HepG2 (cell line): ENCODE measurements around the gene SECTM1. TPM values are rescaled to one million over a fixed set of nuclear protein-coding genes. Genes with fewer than 3 reads are reported as not detected.

Experiments used
- CBX5 ChIP-seq: sonication (generic); formaldehyde crosslinking; IDR thresholded peaks from 2 replicates; pipeline ENCODE4 v1.4.0; 2020; ENCODE audit warnings: missing genetic modification reagents, borderline replicate concordance
- CEBPZ ChIP-seq: IDR thresholded peaks from 2 replicates; pipeline ENCODE4 v1.6.1; 2012; ENCODE audit warnings: low read length, improper control_type of control experiment
- ESRRA ChIP-seq: sonication (generic); formaldehyde crosslinking; IDR thresholded peaks from 2 replicates; pipeline ENCODE4 v1.5.1; 2020; ENCODE audit warnings: mild to moderate bottlenecking, low read depth, missing genetic modification reagents
- GATA4 ChIP-seq: sonication (generic); IDR thresholded peaks from 2 replicates; pipeline ENCODE4 v1.6.1; 2016; ENCODE audit warnings: antibody characterized with exemption, low read depth, borderline replicate concordance
- HIVEP1 ChIP-seq: sonication (generic); formaldehyde crosslinking; IDR thresholded peaks from 2 replicates; pipeline ENCODE4 v1.4.0; 2020; ENCODE audit warnings: mild to moderate bottlenecking, missing genetic modification reagents
- HMGXB3 ChIP-seq: sonication (generic); formaldehyde crosslinking; IDR thresholded peaks from 2 replicates; pipeline ENCODE4 v1.4.0; 2020; ENCODE audit warnings: missing genetic modification reagents, borderline replicate concordance
- MIXL1 ChIP-seq: IDR thresholded peaks from 2 replicates; pipeline ENCODE4 v1.6.1; 2016
- NONO ChIP-seq, 2 experiments: fragments of 450-650 bp in 1 of 2; sonication (generic) in 1 of 2; formaldehyde crosslinking in 1 of 2; IDR thresholded peaks in 1 of 2; conservative IDR thresholded peaks in 1 of 2; 2 replicates each; pipeline versions ENCODE4 v1.6.1 to v1.8.0; 2017 to 2022; ENCODE audit warnings: mild to moderate bottlenecking in 1 of 2, missing genetic modification reagents in 1 of 2, moderate library complexity in 1 of 2
- SRF ChIP-seq: IDR thresholded peaks from 2 replicates; pipeline ENCODE4 v1.6.1; 2011; ENCODE audit warnings: mild to moderate bottlenecking, low read depth, low read length, moderate library complexity
- TAF1 ChIP-seq: sonication (generic); formaldehyde crosslinking; IDR thresholded peaks from 2 replicates; pipeline ENCODE4 v1.4.0; 2020; ENCODE audit warnings: missing genetic modification reagents
- TCF12 ChIP-seq, 2 experiments: fragments of 450-650 bp in 1 of 2; sonication (generic) in 1 of 2; formaldehyde crosslinking in 1 of 2; IDR thresholded peaks; 2 replicates each; pipeline versions ENCODE4 v1.6.1 to v1.8.0; 2017 to 2022; ENCODE audit warnings: antibody characterized with exemption in 1 of 2, mild to moderate bottlenecking in 1 of 2, missing genetic modification reagents in 1 of 2, moderate library complexity in 1 of 2
- ZBTB46 ChIP-seq: sonication (generic); formaldehyde crosslinking; IDR thresholded peaks from 2 replicates; pipeline ENCODE4 v1.4.0; 2020; ENCODE audit warnings: mild to moderate bottlenecking, missing genetic modification reagents, borderline replicate concordance
- ZBTB8A ChIP-seq: sonication (generic); formaldehyde crosslinking; IDR thresholded peaks from 2 replicates; pipeline ENCODE4 v1.4.0; 2020; ENCODE audit warnings: mild to moderate bottlenecking, low read depth, missing genetic modification reagents, borderline replicate concordance
- ZFP37 ChIP-seq: sonication (generic); formaldehyde crosslinking; IDR thresholded peaks from 2 replicates; pipeline ENCODE4 v1.4.0; 2020; ENCODE audit warnings: missing genetic modification reagents, borderline replicate concordance
- ZNF605 ChIP-seq: sonication (generic); formaldehyde crosslinking; IDR thresholded peaks from 2 replicates; pipeline ENCODE4 v1.8.0; 2022; ENCODE audit warnings: mild to moderate bottlenecking, missing genetic modification reagents
- ZNF782 ChIP-seq: sonication (generic); formaldehyde crosslinking; IDR thresholded peaks from 2 replicates; pipeline ENCODE4 v1.4.0; 2020; ENCODE audit warnings: missing genetic modification reagents, mild to moderate bottlenecking, borderline replicate concordance
- ZNF784 ChIP-seq: sonication (generic); formaldehyde crosslinking; IDR thresholded peaks from 2 replicates; pipeline ENCODE4 v1.5.1; 2020; ENCODE audit warnings: missing genetic modification reagents, mild to moderate bottlenecking, borderline replicate concordance
- polyA plus RNA-seq, 8 experiments: library from polyadenylated mRNA; depleted of rRNA in 3 of 8; stranded (reverse) in 7 of 8; unstranded in 1 of 8; fragments of >200 nt; fragmentation: Illumina TruSeq in 4 of 8; extraction: Trizol in 4 of 8; gene quantifications; 2 replicates each; pipeline versions ENCODE4 v1.2.1 to v1.2.3, GENCODE V29; 2011 to 2016; ENCODE audit warnings: low read depth in 4 of 8, missing spikeins in 1 of 8, mixed read lengths in 1 of 8; ENCODE audit not compliant: insufficient read depth in 1 of 8
- total RNA-seq, 5 experiments: library from RNA; depleted of rRNA; stranded (reverse); fragments of >200 nt; fragmentation: Illumina TruSeq; extraction: Trizol; gene quantifications; 2 replicates each; pipeline ENCODE4 v1.2.3, GENCODE V29; 2016; ENCODE audit warnings: low read depth in 1 of 5

SECTM1 gene
- total and polyA plus RNA-seq, 2 of the 13 experiments (the other 11 are each of a cell fraction or from before 2014, with no cell fraction given) = 3.5 to 5.3 TPM

GRCh38 chr17:82294064-82294773 is 39.3 kb downstream of the SECTM1 start (continued):
- no peak for TF ChIP-seq CEBPZ
- TF ChIP-seq GATA4 = no peak
- TF ChIP-seq HIVEP1 (CRISPR knock-in tag) = no peak
- TF ChIP-seq ZBTB8A (CRISPR knock-in tag) = no peak
- TF ChIP-seq ZNF782 (CRISPR knock-in tag) = no peak
- no peak for TF ChIP-seq ZFP37 (CRISPR knock-in tag)
- peak; percentile 34; the same call in 1 of the 2 replicates for TF ChIP-seq ZNF605 (CRISPR knock-in tag)
- TF ChIP-seq TCF12 (IDR thresholded peaks at IDR 0.05) = no peak
- TF ChIP-seq TCF12 (CRISPR knock-in tag; IDR thresholded peaks at IDR 0.05) = no peak
- TF ChIP-seq NONO (IDR thresholded peaks at IDR 0.05) = no peak
- TF ChIP-seq NONO (CRISPR knock-in tag; conservative IDR thresholded peaks at IDR 0.05) = 0 out of 2 replicates have a peak, but pooled peaks have one; percentile 8
- TF ChIP-seq ZBTB46 = no peak
- 0 out of 2 replicates have a peak, but pooled peaks have one; percentile 18 for TF ChIP-seq ZNF784 (CRISPR knock-in tag)
- 0 out of 2 replicates have a peak, but pooled peaks have one; percentile 26 for TF ChIP-seq ESRRA (CRISPR knock-in tag)
- 0 out of 2 replicates have a peak, but pooled peaks have one; percentile 35 for TF ChIP-seq MIXL1 (CRISPR knock-in tag)
- TF ChIP-seq SRF = no peak
- TF ChIP-seq HMGXB3 = 0 out of 2 replicates have a peak, but pooled peaks have one; percentile 27
- TF ChIP-seq CBX5 (CRISPR knock-in tag) = 0 out of 2 replicates have a peak, but pooled peaks have one; percentile 27
- 0 out of 2 replicates have a peak, but pooled peaks have one; percentile 28 for TF ChIP-seq TAF1 (CRISPR knock-in tag)
